ENCODE data around the gene GLS.

The GLS gene

GRCh38 chr2:190932514-190932913 lies 51.9 kb downstream of the GLS start:
- no peak for DNase-seq (ENCODE audit: low read depth in 1 of 2, low spot score in 1 of 2)
- TF ChIP-seq GABPA (IDR thresholded peaks at IDR 0.05; ENCODE audit: low read depth) = no peak
- TF ChIP-seq SPI1 (IDR thresholded peaks at IDR 0.05; ENCODE audit: borderline replicate concordance, low read depth) = no peak
- TF ChIP-seq, protein P1, sequence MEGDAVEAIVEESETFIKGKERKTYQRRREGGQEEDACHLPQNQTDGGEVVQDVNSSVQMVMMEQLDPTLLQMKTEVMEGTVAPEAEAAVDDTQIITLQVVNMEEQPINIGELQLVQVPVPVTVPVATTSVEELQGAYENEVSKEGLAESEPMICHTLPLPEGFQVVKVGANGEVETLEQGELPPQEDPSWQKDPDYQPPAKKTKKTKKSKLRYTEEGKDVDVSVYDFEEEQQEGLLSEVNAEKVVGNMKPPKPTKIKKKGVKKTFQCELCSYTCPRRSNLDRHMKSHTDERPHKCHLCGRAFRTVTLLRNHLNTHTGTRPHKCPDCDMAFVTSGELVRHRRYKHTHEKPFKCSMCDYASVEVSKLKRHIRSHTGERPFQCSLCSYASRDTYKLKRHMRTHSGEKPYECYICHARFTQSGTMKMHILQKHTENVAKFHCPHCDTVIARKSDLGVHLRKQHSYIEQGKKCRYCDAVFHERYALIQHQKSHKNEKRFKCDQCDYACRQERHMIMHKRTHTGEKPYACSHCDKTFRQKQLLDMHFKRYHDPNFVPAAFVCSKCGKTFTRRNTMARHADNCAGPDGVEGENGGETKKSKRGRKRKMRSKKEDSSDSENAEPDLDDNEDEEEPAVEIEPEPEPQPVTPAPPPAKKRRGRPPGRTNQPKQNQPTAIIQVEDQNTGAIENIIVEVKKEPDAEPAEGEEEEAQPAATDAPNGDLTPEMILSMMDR (IDR thresholded peaks at IDR 0.05; ENCODE audit: insufficient read depth, low read length) = no peak
- TF ChIP-seq POLR2AphosphoS5 (IDR thresholded peaks at IDR 0.05; ENCODE audit: low read depth) = no peak
- TF ChIP-seq REST (IDR thresholded peaks at IDR 0.05; ENCODE audit: insufficient replicate concordance, low read depth) = no peak
- H3K4me3 ChIP-seq (replicated peaks; ENCODE audit: insufficient read depth, low read length) = no peak overlapping the region
- H3K27ac ChIP-seq (replicated peaks) = no peak overlapping the region
- H3K27me3 ChIP-seq (ENCODE audit: insufficient read depth, poor library complexity, severe bottlenecking) = no peaks in the 10 kb centered on the region

- TF ChIP-seq, protein P1 (IDR thresholded peaks at IDR 0.05; ENCODE audit: insufficient read depth, low read length) = no peak
- TF ChIP-seq REST (IDR thresholded peaks at IDR 0.05; ENCODE audit: insufficient replicate concordance, low read depth) (no peak), POLR2AphosphoS5 (IDR thresholded peaks at IDR 0.05; ENCODE audit: low read depth) (no peak), SPI1 (IDR thresholded peaks at IDR 0.05; ENCODE audit: borderline replicate concordance, low read depth) (no peak), GABPA (IDR thresholded peaks at IDR 0.05; ENCODE audit: low read depth) (no peak)
- Histone ChIP-seq H3K27me3 (ENCODE audit: insufficient read depth, poor library complexity, severe bottlenecking) (no peaks in the 10 kb centered on the region), H3K27ac (replicated peaks) (no peak overlapping the region), H3K4me3 (replicated peaks; ENCODE audit: insufficient read depth, low read length) (no peak overlapping the region)
- DNase-seq (ENCODE audit: low read depth in 1 of 2, low spot score in 1 of 2) = no peak
Measured at GRCh38 chr2:190933361-190933760, 52.7 kb downstream of the GLS start.

DNA sequence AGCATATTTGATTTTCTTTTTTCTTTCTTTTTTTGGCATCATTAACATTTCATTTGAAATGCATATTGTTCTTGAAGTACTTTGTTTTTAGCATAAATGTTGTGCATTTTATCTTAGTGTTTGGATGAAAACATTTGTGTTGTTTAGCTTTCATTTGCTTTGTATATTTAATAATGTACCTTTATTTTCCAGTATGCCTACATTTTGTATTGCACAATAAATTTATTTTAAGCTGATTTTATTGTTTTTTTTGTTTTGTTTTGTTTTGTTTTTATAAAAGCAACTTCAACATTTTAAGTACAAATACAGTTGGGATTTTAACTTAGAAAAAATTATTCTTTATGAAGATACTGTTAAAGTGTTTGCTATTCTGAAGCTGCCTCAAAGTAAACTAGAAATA lies 54.4 kb downstream of the GLS start:
- TF ChIP-seq, protein P1 (IDR thresholded peaks at IDR 0.05; ENCODE audit: insufficient read depth, low read length) = no peak
- no peak for TF ChIP-seq GABPA (IDR thresholded peaks at IDR 0.05; ENCODE audit: low read depth)
- no peak for TF ChIP-seq REST (IDR thresholded peaks at IDR 0.05; ENCODE audit: insufficient replicate concordance, low read depth)
- no peak for TF ChIP-seq SPI1 (IDR thresholded peaks at IDR 0.05; ENCODE audit: borderline replicate concordance, low read depth)
- TF ChIP-seq POLR2AphosphoS5 (IDR thresholded peaks at IDR 0.05; ENCODE audit: low read depth) = no peak
- Histone ChIP-seq H3K4me3 (replicated peaks; ENCODE audit: insufficient read depth, low read length) (no peak overlapping the region), H3K27ac (replicated peaks) (no peak overlapping the region), H3K27me3 (ENCODE audit: insufficient read depth, poor library complexity, severe bottlenecking) (no peaks in the 10 kb centered on the region)
- no peak for DNase-seq (ENCODE audit: low read depth in 1 of 2, low spot score in 1 of 2)
